ENCODE results near the gene BCR. TPM values are rescaled to one million over a fixed set of nuclear protein-coding genes. Genes with fewer than 3 reads are reported as not detected.

BCR gene
- polyA plus RNA-seq, 4 donors, result 31.9 to 63.5 (median 50.2) TPM

- DNase-seq (ENCODE audit: low read depth in 4 of 4, low spot score in 3 of 4), result no peak
These were observed 34.1 kb downstream of the BCR start for GRCh38 chr22:23214398-23214797.

- no peak for DNase-seq (ENCODE audit: low read depth in 4 of 4, low spot score in 3 of 4)
These were observed 35.3 kb downstream of the BCR start for GRCh38 chr22:23215294-23216241.

GRCh38 chr22:23216461-23217170, 36.3 kb downstream of the BCR start:
- DNase-seq (ENCODE audit: low read depth in 4 of 4, low spot score in 3 of 4), result no peak

- no peak for DNase-seq (ENCODE audit: low read depth in 4 of 4, low spot score in 3 of 4)
These were observed 37.1 kb downstream of the BCR start for GRCh38 chr22:23217171-23218052.

GRCh38 chr22:23218053-23218866, 38.0 kb downstream of the BCR start:
- no peak for DNase-seq (ENCODE audit: low read depth in 4 of 4, low spot score in 3 of 4)

- peak in 2 of 4 donors; percentile 47 to 66 for DNase-seq (ENCODE audit: low read depth in 4 of 4, low spot score in 3 of 4)
These were observed 38.5 kb downstream of the BCR start for GRCh38 chr22:23218867-23219251.

GRCh38 chr22:23219317-23219716, 39.0 kb downstream of the BCR start:
- DNase-seq (ENCODE audit: low read depth in 4 of 4, low spot score in 3 of 4), result no peak

- no peak for DNase-seq (ENCODE audit: low read depth in 4 of 4, low spot score in 3 of 4)
These were observed 39.6 kb downstream of the BCR start for GRCh38 chr22:23219822-23220484.

GRCh38 chr22:23220485-23221350, 40.4 kb downstream of the BCR start:
- DNase-seq (ENCODE audit: low read depth in 4 of 4, low spot score in 3 of 4), result no peak

GRCh38 chr22:23221351-23221804, 41.1 kb downstream of the BCR start:
- no peak for DNase-seq (ENCODE audit: low read depth in 4 of 4, low spot score in 3 of 4)

- no peak for DNase-seq (ENCODE audit: low read depth in 4 of 4, low spot score in 3 of 4)
These were observed 41.9 kb downstream of the BCR start for GRCh38 chr22:23222033-23222792.

- DNase-seq (ENCODE audit: low read depth in 4 of 4, low spot score in 3 of 4), result no peak
These were observed 42.7 kb downstream of the BCR start for GRCh38 chr22:23222793-23223568.

- no peak for DNase-seq (ENCODE audit: low read depth in 4 of 4, low spot score in 3 of 4)
These were observed 43.4 kb downstream of the BCR start for GRCh38 chr22:23223569-23224317.

- DNase-seq (ENCODE audit: low read depth in 4 of 4, low spot score in 3 of 4), result no peak
These were observed 44.5 kb downstream of the BCR start for GRCh38 chr22:23224846-23225245.

GRCh38 chr22:23225337-23225723, 45.0 kb downstream of the BCR start:
- no peak for DNase-seq (ENCODE audit: low read depth in 4 of 4, low spot score in 3 of 4)

Data from left renal pelvis (tissue), 4 donors.